ENCODE measurements around the gene TGFBR1.

TGFBR1 gene

DNA sequence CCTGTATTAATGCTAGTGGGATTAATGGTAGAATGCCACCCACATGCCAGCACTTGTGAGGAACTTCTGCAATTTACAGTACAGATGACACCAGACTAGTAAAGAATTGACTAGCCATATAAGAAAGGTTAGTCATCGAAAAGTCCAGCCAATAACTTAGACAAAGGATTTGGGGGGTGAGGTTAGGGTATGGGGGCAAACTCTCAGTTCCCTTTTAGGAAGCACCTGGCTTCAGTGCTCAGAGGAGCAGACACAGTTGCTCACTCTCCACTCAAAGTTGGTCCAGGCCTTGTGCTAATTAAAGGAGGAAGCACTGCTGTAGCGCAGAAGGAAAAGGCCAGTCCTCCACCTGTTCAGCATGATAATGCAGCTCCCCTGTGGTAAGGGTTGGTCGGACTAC is 25.2 kb downstream of the TGFBR1 start:
- in situ Hi-C loops (cut with HindIII; ENCODE audit: low sequenced_read_pairs) = no loop called here

DNA sequence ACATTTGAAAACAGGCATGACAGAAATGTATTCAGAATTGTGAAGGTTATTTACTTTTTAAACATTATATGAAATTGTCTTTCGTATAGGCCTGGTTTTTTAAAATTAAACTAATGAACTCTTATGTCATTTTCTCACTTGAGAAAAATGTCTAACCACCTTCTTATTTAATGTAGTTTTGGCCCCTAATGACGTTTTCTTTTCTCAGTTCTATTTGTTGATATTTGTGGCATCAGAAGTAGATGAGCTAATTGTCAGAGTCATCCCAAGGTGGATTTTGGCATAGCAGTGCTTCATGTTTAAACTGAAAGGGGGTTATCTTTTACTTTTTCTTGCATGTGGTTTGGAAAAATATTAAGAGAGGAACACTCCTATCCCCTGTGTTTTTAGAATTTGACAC is 28.2 kb downstream of the TGFBR1 start:
- in situ Hi-C loops (cut with HindIII; ENCODE audit: low sequenced_read_pairs) = no loop called here

- in situ Hi-C loops (cut with HindIII; ENCODE audit: low sequenced_read_pairs) = no loop called here
These were observed 30.0 kb downstream of the TGFBR1 start for GRCh38 chr9:99134893-99135341.

DNA sequence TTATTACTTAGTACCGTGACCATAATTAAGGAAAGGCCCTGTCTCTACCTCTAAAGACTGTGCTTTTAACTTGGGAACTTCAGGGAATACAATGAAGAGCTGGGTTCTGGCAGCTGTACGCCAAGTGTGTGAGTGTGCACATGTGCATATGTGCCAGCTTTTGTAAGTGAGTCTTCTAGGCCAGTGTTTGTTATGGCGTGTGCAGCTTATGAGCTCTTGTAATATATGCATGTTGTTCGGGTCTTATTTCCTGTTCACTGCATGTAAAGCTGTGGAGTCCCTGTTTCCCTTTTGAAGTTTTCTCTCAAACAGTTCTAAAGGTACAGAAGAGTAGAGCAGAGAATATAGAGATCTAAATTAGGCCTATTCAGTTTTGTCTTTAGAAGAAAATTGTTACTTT is 30.5 kb downstream of the TGFBR1 start:
- in situ Hi-C loops (cut with HindIII; ENCODE audit: low sequenced_read_pairs) = no loop called here

GRCh38 chr9:99137225-99137624 is 32.3 kb downstream of the TGFBR1 start:
- in situ Hi-C loops (cut with HindIII; ENCODE audit: low sequenced_read_pairs) = no loop called here

DNA sequence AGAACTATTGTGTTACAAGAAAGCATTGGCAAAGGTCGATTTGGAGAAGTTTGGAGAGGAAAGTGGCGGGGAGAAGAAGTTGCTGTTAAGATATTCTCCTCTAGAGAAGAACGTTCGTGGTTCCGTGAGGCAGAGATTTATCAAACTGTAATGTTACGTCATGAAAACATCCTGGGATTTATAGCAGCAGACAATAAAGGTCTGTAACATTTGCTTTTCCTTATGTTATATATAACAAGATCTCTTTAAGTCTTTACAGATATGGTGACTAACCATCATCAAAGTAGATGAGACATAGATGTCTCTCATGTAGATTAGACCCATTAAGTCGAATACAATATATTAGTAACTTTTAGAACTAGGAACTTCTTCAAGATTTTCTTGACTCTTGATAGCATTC is 33.0 kb downstream of the TGFBR1 start:
- in situ Hi-C loops (cut with HindIII; ENCODE audit: low sequenced_read_pairs) = no loop called here

- in situ Hi-C loops (cut with HindIII; ENCODE audit: low sequenced_read_pairs) = no loop called here
These were observed 33.7 kb downstream of the TGFBR1 start for GRCh38 chr9:99138424-99139284.

DNA sequence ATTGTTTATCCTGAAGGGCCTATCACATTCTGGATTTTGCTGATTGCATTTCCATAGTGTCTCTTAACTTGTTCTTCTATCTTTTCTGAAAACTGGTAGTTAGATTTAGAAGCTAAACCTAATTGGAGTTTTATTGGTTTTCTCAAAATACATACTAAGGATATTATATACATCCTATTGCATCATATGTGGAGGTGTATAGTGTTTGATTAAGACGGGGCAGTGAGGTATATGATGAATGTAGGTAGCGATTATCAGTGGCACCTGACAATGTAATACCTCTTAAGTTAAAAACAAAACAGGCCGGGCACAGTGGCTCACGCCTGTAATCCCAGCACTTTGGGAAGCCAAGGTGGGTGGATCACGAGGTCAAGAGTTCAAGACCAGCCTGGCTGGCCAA is 35.0 kb downstream of the TGFBR1 start:
- in situ Hi-C loops (cut with HindIII; ENCODE audit: low sequenced_read_pairs) = loop anchor here (5.0 kb wide), 1 partner anchor 143 kb away; no protein-coding TSS in a partner anchor

- in situ Hi-C loops (cut with HindIII; ENCODE audit: low sequenced_read_pairs) = loop anchor here (5.0 kb wide), 1 partner anchor 143 kb away; no protein-coding TSS in a partner anchor
These were observed 35.9 kb downstream of the TGFBR1 start for GRCh38 chr9:99140685-99141314.

GRCh38 chr9:99141849-99142248 is 36.9 kb downstream of the TGFBR1 start:
- in situ Hi-C loops (cut with HindIII; ENCODE audit: low sequenced_read_pairs) = loop anchor here (5.0 kb wide), 1 partner anchor 145 kb away; no protein-coding TSS in a partner anchor

- in situ Hi-C loops (cut with HindIII; ENCODE audit: low sequenced_read_pairs) = loop anchor here (5.0 kb wide), 1 partner anchor 145 kb away; no protein-coding TSS in a partner anchor
These were observed 37.4 kb downstream of the TGFBR1 start for GRCh38 chr9:99142275-99142674.

- in situ Hi-C loops (cut with HindIII; ENCODE audit: low sequenced_read_pairs) = loop anchor here (5.0 kb wide), 1 partner anchor 146 kb away; no protein-coding TSS in a partner anchor
These were observed 38.7 kb downstream of the TGFBR1 start for GRCh38 chr9:99143655-99144054.

- in situ Hi-C loops (cut with HindIII; ENCODE audit: low sequenced_read_pairs) = loop anchor here (5.0 kb wide), 1 partner anchor 148 kb away; no protein-coding TSS in a partner anchor
These were observed 40.1 kb downstream of the TGFBR1 start for GRCh38 chr9:99144966-99145365.

DNA sequence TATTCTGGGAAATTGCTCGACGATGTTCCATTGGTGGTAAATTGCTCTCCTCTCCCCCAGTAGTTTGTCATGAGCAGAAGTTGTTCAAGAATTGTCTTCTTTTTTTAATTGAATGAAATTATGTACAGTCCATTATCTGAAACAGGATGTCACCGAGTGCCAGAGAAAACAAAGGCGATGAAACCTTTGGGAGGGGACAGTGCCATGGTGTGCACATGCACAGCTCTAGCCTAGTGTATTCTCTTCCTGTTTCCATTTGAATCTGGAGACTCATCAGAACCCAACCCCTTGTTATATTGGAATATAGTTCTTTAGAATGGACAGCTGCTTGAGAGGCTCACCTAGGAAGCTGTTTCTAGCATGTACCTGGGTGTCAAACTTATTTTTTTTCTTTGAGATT is 41.7 kb downstream of the TGFBR1 start:
- in situ Hi-C loops (cut with HindIII; ENCODE audit: low sequenced_read_pairs) = no loop called here

DNA sequence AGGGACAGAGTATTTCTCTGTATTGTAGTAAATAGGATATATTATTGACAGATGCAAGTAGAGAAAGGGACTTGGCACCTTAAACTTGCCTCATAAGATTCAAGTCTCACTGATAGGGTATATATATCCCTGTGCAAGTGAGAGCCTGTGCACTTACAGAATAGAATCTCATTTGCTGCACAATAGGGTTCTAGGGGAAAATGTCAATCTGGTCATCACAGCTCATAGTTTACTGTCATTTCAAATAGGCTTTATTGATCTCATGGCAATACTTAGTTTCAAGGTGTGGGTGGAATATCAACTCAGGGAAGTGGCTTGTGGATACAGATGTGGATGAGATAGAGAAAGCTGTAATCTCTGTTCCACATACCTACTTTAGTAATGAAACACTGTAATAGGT is 42.3 kb downstream of the TGFBR1 start:
- in situ Hi-C loops (cut with HindIII; ENCODE audit: low sequenced_read_pairs) = no loop called here

DNA sequence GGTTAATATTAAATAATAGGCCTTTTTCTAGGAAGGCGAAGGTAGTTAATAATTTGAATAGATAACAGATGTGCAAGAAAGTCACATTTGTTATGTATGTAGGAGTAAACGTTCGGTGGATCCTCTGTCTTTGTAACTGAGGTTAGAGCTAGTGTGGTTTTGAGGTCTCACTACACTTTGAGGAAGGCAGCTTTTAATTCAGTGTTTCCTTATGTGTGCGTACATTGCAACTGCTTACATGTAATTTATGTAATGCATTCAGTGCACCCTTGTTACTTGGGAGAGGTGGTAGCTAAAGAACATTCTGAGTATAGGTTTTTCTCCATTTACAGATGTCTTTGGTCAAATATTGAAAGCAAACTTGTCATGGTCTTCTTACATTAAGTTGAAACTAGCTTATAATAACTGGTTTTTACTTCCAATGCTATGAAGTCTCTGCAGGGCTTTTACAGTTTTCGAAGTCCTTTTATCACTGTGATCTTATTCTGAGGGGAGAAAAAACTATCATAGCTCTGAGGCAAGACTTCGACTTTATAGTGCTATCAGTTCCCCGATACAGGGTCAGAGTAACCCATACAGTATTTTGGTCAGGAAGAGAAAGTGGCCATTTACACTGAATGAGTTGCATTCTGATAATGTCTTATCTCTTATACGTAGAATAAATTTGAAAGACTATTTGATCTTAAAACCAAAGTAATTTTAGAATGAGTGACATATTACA is 45.7 kb downstream of the TGFBR1 start:
- in situ Hi-C loops (cut with HindIII; ENCODE audit: low sequenced_read_pairs) = loop anchor here (10.0 kb wide), 1 partner anchor 306 kb away; no protein-coding TSS in a partner anchor

DNA sequence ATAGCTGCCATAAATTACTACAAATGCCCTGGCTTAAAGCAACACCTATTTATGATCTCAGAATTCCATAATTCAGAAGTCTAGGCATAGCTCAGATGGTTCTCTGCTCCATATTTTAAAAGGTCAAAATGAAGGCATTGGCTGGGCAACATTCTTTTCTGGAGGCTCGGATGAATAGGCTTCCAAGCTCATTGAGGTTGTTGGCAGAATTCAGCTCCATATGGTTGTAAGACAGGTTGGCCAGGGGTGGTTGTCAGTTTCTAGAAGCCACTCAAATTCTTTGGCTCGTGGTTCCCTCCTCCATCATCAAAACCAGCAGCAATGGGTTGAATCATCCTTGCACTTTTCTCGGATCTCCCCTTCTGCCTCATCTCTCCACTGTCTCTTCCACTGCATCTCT is 49.4 kb downstream of the TGFBR1 start:
- in situ Hi-C loops (cut with HindIII; ENCODE audit: low sequenced_read_pairs) = loop anchor here (10.0 kb wide), 1 partner anchor 310 kb away; no protein-coding TSS in a partner anchor

DNA sequence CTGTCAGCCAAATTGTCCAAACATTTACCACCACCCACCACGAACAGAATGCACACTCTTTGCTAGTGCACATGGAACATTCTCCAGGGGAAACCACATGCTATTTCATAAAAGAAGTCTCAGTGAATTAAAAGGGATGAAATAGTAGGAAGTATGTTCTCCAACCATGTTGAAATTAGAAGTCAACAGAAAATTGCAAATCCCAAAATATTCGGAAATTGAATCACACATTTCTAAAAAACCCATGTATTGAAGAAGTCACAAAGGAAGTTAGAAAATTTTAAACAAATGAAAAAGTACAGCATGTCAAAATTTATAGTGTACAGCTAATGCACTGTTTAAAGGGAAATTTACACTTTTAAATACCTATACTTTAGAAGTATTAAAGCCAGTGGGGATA is 50.8 kb downstream of the TGFBR1 start:
- in situ Hi-C loops (cut with HindIII; ENCODE audit: low sequenced_read_pairs) = loop anchor here (10.0 kb wide), 1 partner anchor 311 kb away; no protein-coding TSS in a partner anchor

- in situ Hi-C loops (cut with HindIII; ENCODE audit: low sequenced_read_pairs) = loop anchor here (10.0 kb wide), 1 partner anchor 314 kb away; no protein-coding TSS in a partner anchor
These were observed 53.7 kb downstream of the TGFBR1 start for GRCh38 chr9:99158629-99159028.

- in situ Hi-C loops (cut with HindIII; ENCODE audit: low sequenced_read_pairs) = no loop called here
These were observed 55.3 kb downstream of the TGFBR1 start for GRCh38 chr9:99160173-99160572.

All from endothelial cell of hepatic sinusoid (primary cell).